ENCODE data around the gene TECTA.

TECTA gene

DNA sequence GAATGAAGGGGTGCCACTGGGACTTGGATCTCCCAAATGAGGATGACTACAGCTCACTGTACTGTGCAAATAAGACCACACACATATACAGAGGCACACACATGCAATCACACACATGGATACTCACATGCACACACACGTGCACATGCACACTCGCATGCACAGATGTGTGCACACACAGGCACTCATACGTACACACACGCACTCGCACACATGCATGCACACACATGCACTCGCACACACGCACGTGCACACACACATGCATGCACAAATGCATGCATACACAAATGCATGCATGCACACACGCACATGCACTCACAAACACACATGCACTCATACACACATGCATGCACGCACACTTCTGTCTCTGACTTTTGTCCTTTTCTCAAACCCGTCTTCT, 36.0 kb downstream of the TECTA start:
- no peak for DNase-seq (ENCODE audit: low read depth)
- H3K4me3 ChIP-seq (ENCODE audit: low read depth, low read length) = no peak overlapping the region
- TF ChIP-seq, protein P1, sequence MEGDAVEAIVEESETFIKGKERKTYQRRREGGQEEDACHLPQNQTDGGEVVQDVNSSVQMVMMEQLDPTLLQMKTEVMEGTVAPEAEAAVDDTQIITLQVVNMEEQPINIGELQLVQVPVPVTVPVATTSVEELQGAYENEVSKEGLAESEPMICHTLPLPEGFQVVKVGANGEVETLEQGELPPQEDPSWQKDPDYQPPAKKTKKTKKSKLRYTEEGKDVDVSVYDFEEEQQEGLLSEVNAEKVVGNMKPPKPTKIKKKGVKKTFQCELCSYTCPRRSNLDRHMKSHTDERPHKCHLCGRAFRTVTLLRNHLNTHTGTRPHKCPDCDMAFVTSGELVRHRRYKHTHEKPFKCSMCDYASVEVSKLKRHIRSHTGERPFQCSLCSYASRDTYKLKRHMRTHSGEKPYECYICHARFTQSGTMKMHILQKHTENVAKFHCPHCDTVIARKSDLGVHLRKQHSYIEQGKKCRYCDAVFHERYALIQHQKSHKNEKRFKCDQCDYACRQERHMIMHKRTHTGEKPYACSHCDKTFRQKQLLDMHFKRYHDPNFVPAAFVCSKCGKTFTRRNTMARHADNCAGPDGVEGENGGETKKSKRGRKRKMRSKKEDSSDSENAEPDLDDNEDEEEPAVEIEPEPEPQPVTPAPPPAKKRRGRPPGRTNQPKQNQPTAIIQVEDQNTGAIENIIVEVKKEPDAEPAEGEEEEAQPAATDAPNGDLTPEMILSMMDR (conservative IDR thresholded peaks at IDR 0.05; ENCODE audit: low read depth, low read length) = no peak

DNA sequence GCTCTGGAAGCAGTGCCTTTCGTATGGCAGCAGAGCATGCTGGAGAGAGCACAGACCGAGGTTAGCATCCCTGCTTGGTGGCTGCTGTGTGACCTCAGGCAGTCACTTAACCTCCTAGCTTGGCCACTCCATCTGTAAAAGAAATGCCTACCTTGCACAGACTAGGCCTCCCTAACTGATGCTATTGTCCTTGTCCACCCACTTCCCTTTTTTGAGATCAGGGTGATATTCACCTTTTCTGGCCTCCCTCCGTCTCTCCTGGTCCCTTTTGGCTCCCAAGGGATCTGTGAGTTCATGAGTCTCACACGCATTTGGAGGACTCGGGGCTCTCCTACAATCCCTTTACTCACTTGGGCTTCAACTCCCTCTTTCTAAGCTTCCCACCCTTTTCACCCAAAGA, 37.2 kb downstream of the TECTA start:
- DNase-seq (ENCODE audit: low read depth) = no peak
- no peak overlapping the region for H3K4me3 ChIP-seq (ENCODE audit: low read depth, low read length)
- TF ChIP-seq, protein P1 (conservative IDR thresholded peaks at IDR 0.05; ENCODE audit: low read depth, low read length) = no peak

DNA sequence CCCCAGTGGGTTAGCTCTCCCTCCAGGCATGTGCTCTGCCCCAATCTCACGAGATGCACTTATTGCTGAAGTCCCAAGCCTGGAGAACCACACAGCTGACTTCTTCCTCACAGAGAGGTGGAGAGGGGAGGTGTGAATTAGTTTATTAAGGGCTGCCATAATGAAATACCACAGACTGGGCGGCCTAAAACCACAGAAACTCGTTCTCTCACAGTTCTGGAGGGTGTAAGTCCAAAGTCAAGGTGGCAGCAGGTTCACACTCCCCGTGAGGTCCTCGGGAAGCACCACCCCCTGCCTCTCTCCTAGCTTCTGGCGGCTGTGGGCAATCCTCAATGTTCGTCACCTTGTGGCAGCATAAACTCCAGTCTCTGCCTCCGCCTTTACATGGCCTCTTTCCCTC, 39.3 kb downstream of the TECTA start:
- DNase-seq (ENCODE audit: low read depth) = no peak
- no peak overlapping the region for H3K4me3 ChIP-seq (ENCODE audit: low read depth, low read length)
- TF ChIP-seq, protein P1 (conservative IDR thresholded peaks at IDR 0.05; ENCODE audit: low read depth, low read length) = no peak

DNA sequence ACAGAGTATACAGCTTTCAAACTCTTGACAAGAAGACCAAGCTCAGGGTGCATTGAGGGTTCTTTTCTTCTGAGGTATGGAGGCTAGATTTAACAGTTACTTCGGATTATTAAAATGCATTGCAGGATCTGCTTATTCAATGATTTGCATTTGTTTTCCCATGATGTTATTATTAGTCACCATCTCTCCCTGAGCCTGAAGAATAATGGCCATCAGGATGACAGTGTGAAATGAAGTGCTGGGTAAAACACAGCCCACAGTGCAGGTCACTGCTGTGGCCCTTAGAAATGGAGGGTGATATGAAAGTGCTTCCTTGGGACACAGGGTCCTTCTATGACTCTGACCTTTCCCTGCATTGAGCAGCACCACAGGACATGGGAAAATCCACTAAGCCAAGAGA, 40.0 kb downstream of the TECTA start:
- DNase-seq (ENCODE audit: low read depth) = no peak
- TF ChIP-seq, protein P1 (conservative IDR thresholded peaks at IDR 0.05; ENCODE audit: low read depth, low read length) = no peak
- H3K4me3 ChIP-seq (ENCODE audit: low read depth, low read length) = no peak overlapping the region

DNA sequence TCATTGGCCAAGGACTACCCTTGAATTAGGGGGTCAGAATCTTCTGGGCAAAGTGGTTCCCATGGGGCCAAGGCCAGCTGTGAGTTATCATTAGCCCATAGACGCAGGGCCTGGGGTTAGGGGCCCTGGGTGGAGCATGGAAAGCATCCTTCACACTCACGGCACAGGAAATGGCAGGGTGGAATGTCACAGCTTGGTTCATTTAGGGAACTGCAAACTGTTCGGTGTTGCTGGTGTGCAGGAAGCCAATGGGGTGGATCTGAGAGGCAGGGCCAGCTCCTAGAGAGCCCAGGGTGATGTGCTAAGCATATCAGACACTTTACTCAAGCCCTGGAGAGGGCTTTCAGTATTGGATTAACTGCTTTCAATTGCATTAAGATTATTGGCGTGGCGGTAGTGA, 42.9 kb downstream of the TECTA start:
- TF ChIP-seq, protein P1 (conservative IDR thresholded peaks at IDR 0.05; ENCODE audit: low read depth, low read length) = no peak
- H3K4me3 ChIP-seq (ENCODE audit: low read depth, low read length) = no peak overlapping the region
- DNase-seq (ENCODE audit: low read depth) = no peak

DNA sequence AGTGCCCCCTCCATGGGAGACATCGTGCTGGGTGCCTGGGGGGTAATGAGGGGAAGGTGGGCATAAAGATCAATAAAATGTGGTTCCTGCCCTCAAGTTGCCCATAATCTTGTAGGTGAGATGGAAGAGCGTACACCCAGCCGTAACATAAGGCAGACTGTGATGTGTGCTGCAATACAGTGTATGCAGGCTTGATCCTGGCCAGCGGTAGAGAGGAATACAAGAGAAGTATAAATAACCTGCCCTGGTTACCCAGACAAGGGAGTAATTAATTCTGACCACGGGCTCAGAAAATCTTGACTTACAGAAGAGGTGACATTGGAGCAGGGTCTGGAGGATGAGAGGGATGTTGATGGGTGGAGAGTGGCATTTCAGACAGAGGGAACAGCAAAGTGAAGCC, 43.7 kb downstream of the TECTA start:
- DNase-seq (ENCODE audit: low read depth) = no peak
- H3K4me3 ChIP-seq (ENCODE audit: low read depth, low read length) = no peak overlapping the region
- TF ChIP-seq, protein P1 (conservative IDR thresholded peaks at IDR 0.05; ENCODE audit: low read depth, low read length) = no peak

DNA sequence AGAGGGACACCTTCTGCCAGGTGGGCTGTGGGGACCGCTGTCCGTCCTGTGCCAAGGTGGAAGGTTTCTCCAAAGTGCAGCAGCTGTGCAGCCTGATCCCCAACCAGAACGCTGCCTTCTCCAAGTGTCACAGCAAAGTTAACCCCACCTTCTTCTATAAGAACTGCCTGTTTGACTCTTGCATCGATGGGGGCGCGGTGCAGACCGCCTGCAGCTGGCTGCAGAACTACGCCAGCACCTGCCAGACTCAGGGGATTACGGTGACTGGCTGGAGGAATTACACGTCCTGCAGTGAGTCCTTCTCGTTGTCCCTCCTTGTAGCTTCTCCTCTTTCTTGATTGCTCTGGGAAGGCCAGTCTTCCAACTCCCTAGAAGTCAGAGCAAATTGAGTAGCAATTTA, 44.8 kb downstream of the TECTA start:
- no peak for DNase-seq (ENCODE audit: low read depth)
- H3K4me3 ChIP-seq (ENCODE audit: low read depth, low read length) = no peak overlapping the region
- TF ChIP-seq, protein P1 (conservative IDR thresholded peaks at IDR 0.05; ENCODE audit: low read depth, low read length) = no peak
